Kidney glomerular epithelial cell (primary cell): ENCODE results near the gene JMJD6.
"Not testable (repeated sequence)": the region's sequence is repeated elsewhere in the genome, so short reads cannot be mapped to it uniquely, and the experiment has no call there.

Experiments
- DNase-seq: peaks from one replicate; lab custom pipeline; 2025; lab: John Stamatoyannopoulos, UW

The JMJD6 gene

DNA sequence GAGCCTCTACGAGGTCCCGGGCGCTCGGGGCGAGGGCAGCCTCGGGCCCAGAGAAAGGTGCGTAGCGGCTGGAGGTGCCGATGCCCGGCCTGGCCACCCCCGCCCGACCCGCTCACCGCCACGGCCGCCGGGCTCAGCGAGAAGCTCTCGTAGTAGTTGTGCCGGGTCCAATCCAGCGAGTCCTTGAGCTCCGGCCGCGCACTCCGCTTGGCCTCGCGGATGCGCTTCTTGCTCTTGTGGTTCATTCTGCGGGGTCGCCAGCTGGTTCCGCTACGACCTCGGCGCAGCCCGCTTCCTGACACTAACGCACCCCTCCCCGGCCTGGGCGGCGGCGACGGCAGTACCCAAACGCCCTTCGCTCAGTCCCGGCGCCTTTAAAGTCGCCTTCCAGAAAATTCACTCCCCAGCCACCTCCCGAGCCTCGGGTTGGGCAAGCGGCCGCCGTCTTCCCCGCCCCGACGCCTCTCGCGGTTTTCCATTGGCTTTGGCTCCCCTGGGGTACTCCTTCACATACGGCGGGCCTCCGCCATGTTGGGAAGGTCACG is at the start of gene JMJD6:
JMJD6 (minus strand) TSS at position 376 of the 545 bp plus-strand sequence; CDS start at position 245, 131 bp downstream.
- DNase-seq: peak; percentile 90

DNA sequence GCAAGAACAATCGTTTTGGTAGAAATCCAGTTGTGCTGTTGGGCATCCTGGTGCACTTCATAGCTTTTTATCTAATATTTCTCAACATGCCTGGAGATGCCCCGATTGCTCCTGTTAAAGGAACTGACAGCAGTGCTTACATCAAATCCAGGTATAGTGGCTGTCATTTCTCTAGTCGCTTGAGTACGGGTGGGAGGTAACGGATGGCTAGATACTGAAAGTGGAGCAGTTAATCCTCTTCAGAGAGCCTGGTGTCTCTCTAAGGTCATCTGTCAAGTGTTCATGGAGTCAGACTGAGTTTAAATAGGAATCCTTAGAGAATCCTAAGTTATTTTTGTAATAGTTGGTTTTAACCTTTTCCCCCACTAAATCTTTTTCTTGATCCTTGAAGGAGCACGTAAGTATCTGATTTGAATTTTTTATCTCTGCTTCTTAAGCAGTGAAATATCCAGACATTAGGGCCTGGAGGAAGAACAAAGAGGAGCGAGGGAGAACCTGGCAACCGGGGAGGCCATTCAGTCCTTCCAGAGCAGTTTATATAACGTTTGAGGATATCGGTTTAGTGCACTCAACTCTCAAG is 48.7 kb upstream of the JMJD6 start:
- DNase-seq: no peak

DNA sequence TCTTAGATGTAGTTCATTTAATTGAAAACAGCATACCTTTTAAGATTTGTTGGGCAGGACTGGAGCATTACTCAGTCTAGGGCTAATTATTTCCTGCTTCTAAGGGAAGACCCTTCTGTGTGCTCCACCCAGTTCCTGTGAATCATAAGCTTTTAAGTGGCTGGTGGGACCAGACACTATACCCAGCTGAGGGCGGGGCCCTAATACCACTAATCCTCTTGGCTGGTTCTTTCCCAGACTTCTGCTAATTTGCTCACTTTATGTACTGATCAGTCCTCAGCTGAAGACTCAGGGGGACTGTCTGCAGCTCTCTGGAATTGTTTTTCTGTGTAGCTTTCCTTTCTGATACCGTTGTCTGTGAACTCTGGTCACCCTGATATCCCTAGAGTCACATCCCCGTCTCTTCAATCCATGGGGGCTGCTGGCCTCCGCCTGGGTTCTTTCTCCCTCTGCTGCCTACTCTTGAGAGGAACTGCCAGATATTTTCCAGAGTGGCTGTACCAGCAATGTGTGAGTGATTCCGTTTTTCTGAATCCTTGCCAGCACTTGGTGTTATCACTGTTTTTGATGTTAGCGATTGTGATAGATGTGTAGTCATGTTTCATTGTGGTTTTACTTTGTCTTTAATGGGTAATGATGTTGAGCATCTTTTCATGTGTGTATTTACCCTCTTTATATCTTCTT is 46.6 kb upstream of the JMJD6 start:
- peak; percentile 56 for DNase-seq

DNA sequence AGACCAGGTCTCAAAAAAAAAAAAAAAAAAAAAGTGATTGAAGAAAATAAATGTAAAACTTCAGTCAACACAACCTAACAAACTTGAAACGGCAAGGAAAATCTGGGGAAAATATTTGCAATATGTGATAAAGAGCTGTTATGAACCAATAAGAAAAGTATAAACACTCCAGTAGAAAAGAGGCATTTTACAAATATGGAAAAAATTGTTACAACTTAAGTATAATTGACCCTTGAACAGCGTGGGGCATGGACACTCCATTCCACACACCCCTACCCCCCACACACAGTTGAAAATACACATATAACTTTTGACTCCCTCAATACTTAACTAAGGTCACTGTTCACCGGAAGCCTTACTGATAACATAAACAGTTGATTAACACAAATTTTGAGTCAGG is 32.2 kb upstream of the JMJD6 start:
- no peak for DNase-seq

DNA sequence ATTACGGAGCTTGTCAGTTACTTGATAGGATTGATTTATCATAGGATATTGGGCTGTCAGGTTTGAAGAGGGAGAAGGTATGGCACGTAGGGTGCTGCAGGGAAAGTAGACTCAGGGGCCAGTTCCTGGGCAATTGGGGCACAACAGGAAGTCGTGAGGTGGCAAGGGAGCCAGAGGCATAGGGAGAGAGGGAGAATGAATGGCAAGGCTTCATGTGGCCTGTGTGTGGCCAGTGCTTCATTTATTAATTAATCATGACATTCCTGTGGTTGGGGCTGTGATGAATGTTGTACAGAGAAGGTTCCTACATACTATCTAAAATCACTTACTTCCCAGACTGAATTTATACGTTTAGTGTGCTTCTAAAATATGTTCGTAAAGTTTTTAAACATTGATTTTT is 30.9 kb upstream of the JMJD6 start:
- DNase-seq: no peak

DNA sequence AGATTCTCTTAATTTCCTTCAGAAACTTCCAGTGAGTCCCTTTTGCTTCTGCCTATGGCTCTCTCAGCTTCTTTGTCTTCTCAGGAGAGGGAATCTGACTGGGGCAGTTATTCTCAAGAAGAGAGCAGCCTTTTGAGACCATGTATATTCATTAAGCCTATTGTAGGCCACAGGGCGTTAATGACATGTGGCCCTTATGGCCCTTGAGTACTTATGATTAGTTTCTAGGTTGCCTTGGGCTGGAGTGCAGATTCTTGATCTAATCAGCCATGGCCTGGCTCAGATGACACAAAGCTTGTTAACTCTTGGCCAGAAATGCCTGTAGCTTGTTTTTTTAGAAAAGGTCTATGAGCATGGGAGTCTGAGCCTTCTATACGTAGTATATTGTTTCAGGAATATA is 28.9 kb upstream of the JMJD6 start:
- no peak for DNase-seq

DNA sequence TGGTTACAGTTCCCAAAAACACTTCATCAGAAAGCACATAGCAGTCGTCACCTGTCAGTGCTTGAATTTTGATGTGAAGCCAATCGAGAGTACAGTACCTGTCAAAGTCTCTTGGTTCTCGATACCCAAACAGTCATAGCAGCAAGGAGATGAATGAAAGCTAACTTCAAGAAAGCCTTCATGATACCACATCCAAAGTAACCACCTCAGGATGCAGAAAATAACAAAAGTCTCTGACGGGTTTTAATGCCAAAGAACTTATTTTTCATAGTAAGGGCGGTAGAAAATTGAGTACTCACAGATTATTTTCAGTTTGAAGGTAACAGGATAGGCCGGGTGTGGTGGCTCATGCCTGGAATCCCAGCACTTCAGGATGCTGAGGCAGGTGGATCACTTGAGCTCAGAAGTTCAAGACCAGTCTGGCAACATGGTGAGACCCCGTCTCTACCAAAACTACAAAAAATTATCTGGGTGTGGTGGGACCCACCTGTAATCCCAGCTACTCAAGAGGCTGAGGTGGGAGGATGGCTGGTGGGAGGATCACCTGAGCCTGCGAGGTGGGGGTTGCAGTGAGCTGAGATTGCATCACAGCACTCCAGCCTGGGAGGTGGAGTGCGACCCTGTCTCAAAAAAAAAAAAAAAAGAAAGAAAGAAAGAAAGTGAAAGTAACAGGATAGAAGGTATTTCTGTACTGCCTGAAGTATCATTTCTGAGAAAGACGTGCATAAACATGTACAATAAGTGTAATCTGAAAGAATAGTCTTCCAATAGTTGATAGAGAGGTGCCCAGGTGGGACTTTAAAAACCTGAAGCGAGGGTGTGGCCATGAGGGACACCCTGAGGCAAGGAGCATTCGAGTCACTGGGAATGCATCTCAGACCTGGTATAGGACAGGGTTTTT is 26.9 kb upstream of the JMJD6 start:
- no peak for DNase-seq

DNA sequence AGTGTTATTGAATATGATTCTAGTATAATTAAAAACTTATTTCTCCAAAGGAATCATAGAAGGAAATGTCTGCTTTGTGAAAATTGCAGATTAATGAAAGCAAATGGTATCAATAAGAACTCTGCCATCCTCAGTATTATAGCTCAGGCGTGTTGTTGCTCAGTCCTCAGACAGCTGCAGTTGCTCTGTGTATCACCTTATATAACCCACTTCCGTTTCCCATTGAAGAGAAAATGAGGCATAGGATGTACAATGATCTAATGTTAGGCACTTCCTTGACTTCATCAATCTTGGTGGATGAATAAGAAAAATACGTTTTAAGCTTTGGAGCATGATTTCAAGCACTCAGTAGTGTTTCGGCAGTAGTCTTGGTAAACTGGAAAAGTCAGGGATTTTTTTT is 25.6 kb upstream of the JMJD6 start:
- no peak for DNase-seq

DNA sequence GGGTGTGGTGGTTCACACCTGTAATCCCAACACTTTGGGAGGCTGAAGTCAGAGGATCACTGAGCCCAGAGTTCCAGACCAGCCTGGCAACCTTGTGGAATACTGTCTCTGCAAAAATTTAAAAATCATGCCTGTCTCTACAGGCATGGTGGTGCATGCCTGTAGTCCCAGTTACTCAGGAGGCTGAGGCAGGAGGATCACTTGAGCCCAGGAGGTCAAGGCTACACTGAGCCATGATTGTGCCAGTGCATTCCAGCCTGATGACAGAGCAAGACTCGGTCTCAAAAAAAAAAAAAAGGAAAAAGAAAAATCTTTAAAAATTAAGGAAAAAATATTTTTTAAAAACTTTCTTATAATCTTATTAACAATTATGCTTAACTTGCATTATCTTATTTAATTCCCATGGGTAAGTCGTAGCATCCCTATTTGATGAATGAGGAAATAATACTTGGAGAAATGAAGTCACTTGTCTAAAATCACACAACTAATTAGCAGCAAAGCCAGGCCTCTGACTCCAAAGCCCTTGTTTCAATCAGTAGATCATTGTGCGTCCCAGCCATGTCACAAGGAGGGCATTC is 25.1 kb upstream of the JMJD6 start:
- DNase-seq: no peak

DNA sequence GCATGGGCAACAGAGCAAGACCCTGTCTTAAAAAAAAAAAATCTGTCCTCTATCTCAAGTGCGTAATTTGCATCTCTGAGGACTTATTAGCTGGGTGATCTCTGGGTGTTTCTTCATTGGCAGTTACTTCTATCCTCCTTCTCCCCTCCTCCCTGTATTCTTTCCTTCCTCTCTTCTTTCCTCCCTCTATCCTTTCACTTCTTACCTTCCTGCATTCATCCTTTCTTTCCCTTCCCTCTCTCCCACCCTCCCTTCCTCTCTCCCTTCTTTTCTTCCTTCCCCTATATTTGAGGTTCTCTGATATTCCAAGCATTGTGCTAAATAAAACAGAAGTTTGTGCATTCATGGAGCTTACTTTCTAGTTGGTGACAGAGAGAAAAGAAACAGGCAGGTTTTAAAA is 22.3 kb upstream of the JMJD6 start:
- DNase-seq: no peak

DNA sequence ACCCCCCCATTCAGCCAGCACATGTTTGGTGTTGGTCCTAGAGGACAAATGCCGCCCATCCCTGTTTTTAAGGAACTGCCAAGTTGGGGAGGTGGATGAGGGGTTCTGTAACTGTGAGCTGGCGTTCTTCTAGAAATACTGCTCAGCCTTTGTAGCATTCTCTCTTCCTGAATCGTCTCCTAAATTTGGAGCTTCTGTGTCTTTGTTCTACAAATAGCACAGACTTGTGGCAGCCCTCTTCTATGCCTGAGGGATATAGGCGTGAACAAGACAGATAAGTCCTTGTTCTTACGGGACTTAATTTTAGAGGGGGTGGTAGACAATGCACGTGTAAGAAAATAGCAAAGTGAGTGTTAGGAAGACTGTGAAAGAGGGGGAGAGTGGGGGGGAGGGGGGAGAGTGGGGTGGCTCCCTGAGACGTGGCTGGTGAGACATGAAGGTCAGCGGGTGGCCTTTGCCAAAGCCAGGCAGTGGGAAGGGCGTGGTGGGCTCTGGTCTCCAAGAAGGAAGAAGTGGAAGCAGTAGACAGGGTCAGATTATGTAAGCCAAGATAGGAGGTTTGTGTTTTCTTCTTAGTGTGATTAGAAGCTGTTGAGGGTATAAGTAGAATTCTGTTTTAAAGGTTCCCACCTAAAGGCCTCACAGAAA is 21.4 kb upstream of the JMJD6 start:
- no peak for DNase-seq

DNA sequence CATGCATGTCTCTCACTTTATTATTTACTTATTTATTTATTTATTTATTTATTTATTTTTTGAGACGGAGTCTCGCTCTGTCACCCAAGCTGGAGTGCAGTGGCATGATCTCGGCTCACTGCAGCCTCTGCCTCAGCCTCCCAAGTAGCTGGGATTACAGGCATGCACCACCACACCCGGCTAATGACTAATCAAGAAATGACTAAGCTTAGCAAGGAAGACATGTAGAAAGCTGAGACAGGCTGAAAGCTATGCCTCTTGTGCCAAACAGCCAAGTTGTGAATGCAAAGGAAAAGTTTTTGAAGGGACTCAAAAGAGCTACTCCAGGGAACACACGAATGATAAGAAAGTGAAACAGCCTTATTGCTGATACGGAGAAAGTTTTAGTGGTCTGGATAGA is 19.4 kb upstream of the JMJD6 start:
- not testable (repeated sequence) for DNase-seq

DNA sequence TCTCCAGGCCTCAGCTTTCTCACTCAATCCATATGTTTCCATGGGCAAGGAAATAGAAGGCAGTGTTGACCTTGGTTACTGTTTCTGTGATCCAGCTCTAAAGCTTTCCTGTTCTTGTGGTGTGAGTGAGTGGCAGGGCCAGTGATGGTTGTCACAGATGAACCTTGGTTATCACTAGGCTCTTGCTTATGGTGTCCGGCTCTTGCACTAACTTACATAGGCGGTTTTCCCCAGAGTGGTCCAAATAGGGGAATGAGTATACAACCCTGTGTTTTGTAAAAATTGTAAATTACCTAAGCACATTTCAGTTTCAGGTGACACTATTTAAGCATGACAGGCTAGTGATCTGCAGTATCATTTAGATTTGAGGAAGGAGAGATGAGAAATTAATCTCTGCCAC is 18.3 kb upstream of the JMJD6 start:
- no peak for DNase-seq

DNA sequence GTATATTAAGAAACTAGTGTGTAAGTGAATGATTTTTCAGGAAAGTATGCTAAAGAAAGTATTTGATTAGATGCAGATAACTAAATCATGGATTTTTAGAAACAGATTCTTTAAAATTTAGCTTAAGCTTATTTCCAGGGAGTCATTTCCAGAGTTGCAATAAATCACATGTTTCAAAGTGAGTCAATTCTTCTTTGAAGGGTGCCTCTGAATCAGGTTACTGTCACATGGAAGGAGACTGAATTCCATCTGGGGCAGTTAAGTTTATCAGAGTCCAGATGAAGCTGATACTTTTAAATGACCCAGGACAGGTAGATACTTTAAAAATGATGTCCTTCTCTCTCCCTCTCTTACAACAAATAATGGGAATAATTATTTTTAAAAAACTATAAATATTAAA is 16.6 kb upstream of the JMJD6 start:
- no peak for DNase-seq

DNA sequence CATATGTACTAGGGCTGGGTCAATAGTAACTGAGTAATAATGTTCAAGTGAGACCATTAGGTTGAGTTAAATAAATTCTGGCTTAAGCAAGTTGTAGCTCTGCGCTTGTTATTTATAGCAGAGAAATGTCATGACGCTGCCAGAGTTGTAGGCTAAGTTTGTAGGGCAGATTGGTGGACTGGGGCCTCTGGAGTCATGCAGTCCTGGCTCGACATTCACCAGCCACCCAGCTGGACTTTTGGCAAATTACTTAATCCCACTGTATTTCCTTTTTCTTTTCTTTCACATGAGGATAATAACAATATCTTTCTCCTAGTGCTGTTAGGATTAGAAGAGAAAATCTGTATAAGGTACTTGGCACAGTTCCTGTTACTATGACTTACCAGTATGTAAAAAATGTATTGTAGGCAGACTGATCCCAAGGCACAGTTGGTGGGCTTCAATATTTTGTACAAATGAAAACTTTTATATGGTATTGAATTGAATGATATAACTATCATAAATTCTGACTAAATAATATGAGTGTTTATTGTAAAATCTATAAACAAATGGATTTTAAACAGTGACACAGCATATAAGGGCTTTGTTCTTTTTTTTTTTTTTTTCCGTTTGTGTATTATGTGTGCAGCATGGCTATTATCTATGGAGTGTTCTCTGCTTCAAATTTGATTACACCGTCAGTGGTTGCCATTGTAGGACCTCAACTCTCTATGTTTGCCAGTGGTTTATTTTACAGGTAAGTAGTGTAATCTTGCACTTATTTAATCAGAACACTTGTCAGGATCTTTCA is 14.1 kb upstream of the JMJD6 start:
- no peak for DNase-seq

DNA sequence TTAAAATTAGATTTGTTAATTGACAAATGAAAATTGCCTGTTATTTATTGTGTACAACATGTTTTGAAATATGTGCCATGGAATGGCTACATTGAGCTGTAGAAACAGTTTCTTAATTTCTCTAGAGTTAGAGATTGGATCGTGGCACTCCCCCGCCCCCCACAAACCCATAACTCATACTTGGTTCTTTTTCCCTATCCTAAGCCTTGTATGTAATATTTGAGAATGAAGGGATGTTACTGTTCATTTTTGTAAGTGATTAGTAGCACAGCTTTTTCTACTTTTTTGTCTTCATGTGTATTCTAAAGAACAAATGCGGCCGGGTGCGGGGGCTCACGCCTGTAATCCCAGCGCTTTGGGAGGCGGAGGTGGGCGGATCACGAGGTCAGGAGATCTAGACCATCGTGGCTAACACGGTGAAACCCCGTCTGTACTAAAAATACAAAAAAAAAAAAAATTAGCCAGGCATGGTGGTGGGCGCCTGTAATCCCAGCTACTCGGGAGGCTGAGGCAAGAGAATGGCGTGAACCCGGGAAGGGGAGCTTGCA is 13.2 kb upstream of the JMJD6 start:
- not testable (repeated sequence) for DNase-seq

DNA sequence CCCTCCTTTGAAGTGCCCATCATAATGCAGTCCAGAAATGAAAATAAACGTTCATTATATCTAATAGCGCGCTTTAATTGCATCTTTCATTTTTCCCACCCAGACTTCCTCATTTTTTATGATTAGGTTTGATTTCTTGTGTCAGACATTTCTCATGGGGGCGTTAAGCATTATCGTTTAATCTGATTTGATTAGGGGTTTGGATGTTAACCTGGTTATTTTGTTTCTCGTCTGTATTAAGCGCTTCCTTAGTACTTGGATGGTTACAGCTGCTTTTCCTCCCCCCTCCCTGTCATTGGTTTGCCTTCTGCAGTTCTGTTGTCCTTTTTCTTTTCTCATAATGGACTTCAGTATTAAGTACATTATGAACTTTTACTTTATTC is 12.1 kb upstream of the JMJD6 start:
- DNase-seq: no peak

DNA sequence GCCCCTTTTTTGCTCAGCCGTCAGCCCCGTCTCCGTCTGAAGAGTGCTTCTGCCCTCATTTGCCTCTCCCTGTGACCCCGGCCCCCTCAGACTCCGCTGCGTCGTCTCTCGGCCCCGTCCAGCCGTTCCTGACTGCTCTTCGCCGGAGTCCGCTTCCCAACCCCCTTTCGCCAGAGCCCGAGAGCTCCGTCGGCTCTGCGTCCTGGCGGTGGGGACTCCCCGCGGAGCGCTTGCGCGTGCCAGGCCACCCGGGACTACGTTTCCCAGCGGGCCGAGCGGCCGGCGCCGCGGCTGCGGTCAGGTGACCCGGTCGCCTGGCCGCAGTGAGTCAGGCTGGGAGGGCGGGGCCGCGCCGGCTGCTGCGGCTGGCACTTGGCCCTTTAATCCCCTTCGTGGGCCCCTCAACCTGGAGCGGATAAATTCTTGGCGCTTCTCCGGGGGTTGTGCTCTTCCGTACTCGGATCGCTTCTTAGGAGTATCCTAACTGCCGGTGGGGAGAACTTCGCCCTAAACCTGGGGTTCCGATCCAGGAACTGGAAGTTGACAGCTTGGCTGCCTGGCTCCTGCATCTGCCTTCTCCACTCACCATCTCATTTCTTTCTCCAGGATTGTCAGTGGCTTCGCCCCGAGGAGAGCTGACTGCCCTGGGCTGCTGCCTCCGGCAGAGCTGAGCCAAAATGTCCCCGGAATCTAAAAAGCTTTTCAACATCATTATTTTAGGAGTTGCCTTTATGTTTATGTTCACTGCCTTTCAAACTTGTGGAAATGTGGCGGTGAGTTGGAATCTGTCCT is 11.5 kb upstream of the JMJD6 start, which contains the start of gene MFSD11:
MFSD11 (plus strand) TSS at position 444 of the 792 bp plus-strand sequence; CDS start at position 678, 234 bp downstream.
- peak; percentile 91 for DNase-seq

DNA sequence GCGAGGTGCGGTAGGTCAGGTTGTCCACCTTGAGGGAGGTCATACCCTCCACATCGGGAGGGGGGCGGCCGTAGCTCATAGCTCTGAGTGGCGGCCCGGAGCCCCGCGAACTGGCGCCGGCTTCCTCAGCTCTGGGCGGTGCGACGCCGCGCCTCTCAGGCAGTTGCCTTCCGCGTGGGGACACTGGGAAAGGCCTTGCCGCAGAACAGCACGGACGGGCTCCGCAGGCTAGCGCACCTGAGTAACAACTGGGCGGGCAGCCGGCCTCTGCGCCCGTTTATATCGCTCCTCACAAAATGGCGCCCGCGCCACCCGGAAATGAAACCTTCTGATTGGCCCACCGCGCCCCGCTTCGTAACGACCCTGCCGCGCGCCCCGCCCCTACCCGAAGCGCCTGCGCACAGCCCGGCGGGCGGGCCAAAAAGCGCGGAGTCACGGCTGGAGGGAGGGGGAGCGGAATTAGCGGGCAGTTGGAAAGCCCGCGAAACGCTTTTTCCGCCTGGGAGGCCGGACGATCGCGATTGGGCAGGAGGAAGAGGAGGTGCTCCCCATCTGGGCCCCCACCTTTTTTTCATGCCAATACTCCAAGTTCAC is 10.8 kb upstream of the JMJD6 start, which contains the start of gene SRSF2:
SRSF2 (minus strand) TSS at position 250 of the 594 bp plus-strand sequence; CDS start at position 79, 171 bp downstream.
- DNase-seq: peak; percentile 100
